HepG2 (cell line): Measurements from ENCODE around the gene SMTNL1. TPM values are rescaled to one million over a fixed set of nuclear protein-coding genes. Genes with fewer than 3 reads are reported as not detected.

Source experiments
- ASH2L ChIP-seq: fragments of 300-600, 200-600 bp; sonication (generic); IDR thresholded peaks from 2 replicates; pipeline ENCODE4 v1.7.0; 2017; ENCODE audit warnings: low read depth, mild to moderate bottlenecking, moderate library complexity, mixed read lengths, low read length; ENCODE audit not compliant: insufficient read length
- ATF5 ChIP-seq: sonication (generic); formaldehyde crosslinking; IDR thresholded peaks from 2 replicates; pipeline ENCODE4 v1.4.0; 2020; ENCODE audit warnings: mild to moderate bottlenecking, low read depth, missing genetic modification reagents
- CENPX ChIP-seq: sonication (generic); formaldehyde crosslinking; IDR thresholded peaks from 2 replicates; pipeline ENCODE4 v1.9.0; 2021; ENCODE audit warnings: mild to moderate bottlenecking, missing genetic modification reagents, moderate library complexity
- CREM ChIP-seq, 2 experiments: sonication (generic) in 1 of 2; formaldehyde crosslinking in 1 of 2; IDR thresholded peaks; 2 replicates each; pipeline versions ENCODE4 v1.4.0 to v1.6.1; 2016 to 2020; ENCODE audit warnings: antibody characterized with exemption in 1 of 2, mild to moderate bottlenecking in 1 of 2, missing genetic modification reagents in 1 of 2
- JUN ChIP-seq: sonication (generic); formaldehyde crosslinking; IDR thresholded peaks from 2 replicates; pipeline ENCODE4 v1.4.0; 2020; ENCODE audit warnings: mild to moderate bottlenecking, missing genetic modification reagents
- MAFK ChIP-seq, 2 experiments: IDR thresholded peaks in 1 of 2; conservative IDR thresholded peaks in 1 of 2; 2 replicates each; pipeline ENCODE4 v1.6.1; 2011; ENCODE audit warnings: improper control_type of control experiment in 2 of 2, low read length in 2 of 2
- MEIS1 ChIP-seq: sonication (generic); formaldehyde crosslinking; IDR thresholded peaks from 2 replicates; pipeline ENCODE4 v1.9.0; 2021; ENCODE audit warnings: mild to moderate bottlenecking, missing genetic modification reagents, moderate library complexity, borderline replicate concordance
- MTA1 ChIP-seq: sonication (generic); formaldehyde crosslinking; IDR thresholded peaks from 2 replicates; pipeline ENCODE4 v1.4.0; 2020; ENCODE audit warnings: missing genetic modification reagents, mild to moderate bottlenecking, borderline replicate concordance
- NFE2L2 ChIP-seq: fragments of 150-350 bp; IDR thresholded peaks from 2 replicates; pipeline ENCODE4 v1.6.1; 2014; ENCODE audit warnings: low read length
- PHF20 ChIP-seq: sonication (generic); formaldehyde crosslinking; IDR thresholded peaks from 2 replicates; pipeline ENCODE4 v1.5.0; 2020; ENCODE audit warnings: mild to moderate bottlenecking, missing genetic modification reagents
- SMAD9 ChIP-seq: sonication (generic); formaldehyde crosslinking; IDR thresholded peaks from 2 replicates; pipeline ENCODE4 v1.5.1; 2020; ENCODE audit warnings: mild to moderate bottlenecking, missing genetic modification reagents
- TEAD2 ChIP-seq: sonication (generic); formaldehyde crosslinking; IDR thresholded peaks from 2 replicates; pipeline ENCODE4 v1.9.0; 2021; ENCODE audit warnings: missing genetic modification reagents
- TFDP2 ChIP-seq: sonication (generic); formaldehyde crosslinking; IDR thresholded peaks from 2 replicates; pipeline ENCODE4 v1.4.0; 2020; ENCODE audit warnings: missing genetic modification reagents
- ZBTB43 ChIP-seq: sonication (generic); formaldehyde crosslinking; conservative IDR thresholded peaks from 2 replicates; pipeline ENCODE4 v1.4.0; 2020; ENCODE audit warnings: missing genetic modification reagents
- ZBTB7B ChIP-seq: sonication (generic); formaldehyde crosslinking; IDR thresholded peaks from 2 replicates; pipeline ENCODE4 v1.4.0; 2020; ENCODE audit warnings: missing genetic modification reagents
- ZKSCAN5 ChIP-seq: sonication (generic); formaldehyde crosslinking; IDR thresholded peaks from 2 replicates; pipeline ENCODE4 v1.5.1; 2020; ENCODE audit warnings: mild to moderate bottlenecking, missing genetic modification reagents
- ZNF251 ChIP-seq: sonication (generic); formaldehyde crosslinking; IDR thresholded peaks from 2 replicates; pipeline ENCODE4 v1.9.0; 2021; ENCODE audit warnings: mild to moderate bottlenecking, missing genetic modification reagents
- ZNF256 ChIP-seq: sonication (generic); formaldehyde crosslinking; conservative IDR thresholded peaks from 2 replicates; pipeline ENCODE4 v1.4.0; 2020; ENCODE audit warnings: missing genetic modification reagents
- ZNF331 ChIP-seq: sonication (generic); formaldehyde crosslinking; IDR thresholded peaks from 2 replicates; pipeline ENCODE4 v1.4.0; 2020; ENCODE audit warnings: missing genetic modification reagents
- ZNF549 ChIP-seq: sonication (generic); formaldehyde crosslinking; IDR thresholded peaks from 2 replicates; pipeline ENCODE4 v1.5.0; 2020; ENCODE audit warnings: missing genetic modification reagents
- ZNF562 ChIP-seq: sonication (generic); formaldehyde crosslinking; IDR thresholded peaks from 2 replicates; pipeline ENCODE4 v1.8.0; 2022; ENCODE audit warnings: missing genetic modification reagents, borderline replicate concordance
- ZNF563 ChIP-seq: sonication (generic); formaldehyde crosslinking; IDR thresholded peaks from 2 replicates; pipeline ENCODE4 v1.8.0; 2022; ENCODE audit warnings: mild to moderate bottlenecking, moderate library complexity, missing genetic modification reagents
- ZNF598 ChIP-seq: sonication (generic); formaldehyde crosslinking; IDR thresholded peaks from 2 replicates; pipeline ENCODE4 v1.5.1; 2020; ENCODE audit warnings: mild to moderate bottlenecking, missing genetic modification reagents, borderline replicate concordance
- ZNF619 ChIP-seq: sonication (generic); formaldehyde crosslinking; IDR thresholded peaks from 2 replicates; pipeline ENCODE4 v1.4.0; 2020; ENCODE audit warnings: mild to moderate bottlenecking, missing genetic modification reagents
- ZNF652 ChIP-seq: IDR thresholded peaks from 2 replicates; pipeline ENCODE4 v1.6.1; 2016; ENCODE audit warnings: low read depth, borderline replicate concordance
- ZNF660 ChIP-seq: sonication (generic); formaldehyde crosslinking; IDR thresholded peaks from 2 replicates; pipeline ENCODE4 v1.5.1; 2020; ENCODE audit warnings: mild to moderate bottlenecking, low read depth, missing genetic modification reagents, borderline replicate concordance
- polyA plus RNA-seq, 8 experiments: library from polyadenylated mRNA; depleted of rRNA in 3 of 8; stranded (reverse) in 7 of 8; unstranded in 1 of 8; fragments of >200 nt; fragmentation: Illumina TruSeq in 4 of 8; extraction: Trizol in 4 of 8; gene quantifications; 2 replicates each; pipeline versions ENCODE4 v1.2.1 to v1.2.3, GENCODE V29; 2011 to 2016; ENCODE audit warnings: low read depth in 4 of 8, missing spikeins in 1 of 8, mixed read lengths in 1 of 8; ENCODE audit not compliant: insufficient read depth in 1 of 8
- total RNA-seq, 5 experiments: library from RNA; depleted of rRNA; stranded (reverse); fragments of >200 nt; fragmentation: Illumina TruSeq; extraction: Trizol; gene quantifications; 2 replicates each; pipeline ENCODE4 v1.2.3, GENCODE V29; 2016; ENCODE audit warnings: low read depth in 1 of 5
- TF ChIP-seq, protein P1 (sequence below): sonication (generic); formaldehyde crosslinking; IDR thresholded peaks from 2 replicates; pipeline ENCODE4 v1.5.0; 2020; ENCODE audit warnings: mild to moderate bottlenecking, missing genetic modification reagents

Gene SMTNL1
- total and polyA plus RNA-seq, 2 of the 13 experiments (the other 11 are each of a cell fraction or from before 2014, with no cell fraction given): 0.04 TPM; not detected in 1

GRCh38 chr11:57502870-57503269 is 34.5 kb upstream of the SMTNL1 start (continued):
- TF ChIP-seq ZBTB43 (0 out of 2 replicates have a peak, but pooled peaks have one; percentile 39), ATF5 (CRISPR knock-in tag) (no peak), ZNF563 (CRISPR knock-in tag) (no peak), MTA1 (0 out of 2 replicates have a peak, but pooled peaks have one; percentile 18), CENPX (CRISPR knock-in tag) (no peak), TEAD2 (CRISPR knock-in tag) (no peak), SMAD9 (CRISPR knock-in tag) (no peak), PHF20 (CRISPR knock-in tag) (no peak), ZBTB7B (CRISPR knock-in tag) (peak; percentile 72; the same call in 1 of the 2 replicates), CREM (IDR thresholded peaks at IDR 0.05) (peak; percentile 65; the same call in 1 of the 2 replicates), CREM (CRISPR knock-in tag; IDR thresholded peaks at IDR 0.05) (no peak), ZNF256 (CRISPR knock-in tag) (no peak), ZKSCAN5 (no peak), ZNF331 (CRISPR knock-in tag) (0 out of 2 replicates have a peak, but pooled peaks have one; percentile 31), NFE2L2 (no peak), MEIS1 (CRISPR knock-in tag) (no peak), ZNF251 (CRISPR knock-in tag) (no peak), MAFK (conservative IDR thresholded peaks at IDR 0.05 in 1 of 2, IDR thresholded peaks at IDR 0.05 in 1 of 2; ENCODE audit: low read length in 2 of 2) (no peak), ZNF562 (no peak), ZNF549 (CRISPR knock-in tag) (no peak), ZNF652 (CRISPR knock-in tag) (0 out of 2 replicates have a peak, but pooled peaks have one; percentile 30), ASH2L (no peak), JUN (CRISPR knock-in tag) (no peak), TFDP2 (no peak), ZNF598 (CRISPR knock-in tag) (no peak), ZNF660 (CRISPR knock-in tag) (no peak), ZNF619 (no peak)
- TF ChIP-seq, protein P1, sequence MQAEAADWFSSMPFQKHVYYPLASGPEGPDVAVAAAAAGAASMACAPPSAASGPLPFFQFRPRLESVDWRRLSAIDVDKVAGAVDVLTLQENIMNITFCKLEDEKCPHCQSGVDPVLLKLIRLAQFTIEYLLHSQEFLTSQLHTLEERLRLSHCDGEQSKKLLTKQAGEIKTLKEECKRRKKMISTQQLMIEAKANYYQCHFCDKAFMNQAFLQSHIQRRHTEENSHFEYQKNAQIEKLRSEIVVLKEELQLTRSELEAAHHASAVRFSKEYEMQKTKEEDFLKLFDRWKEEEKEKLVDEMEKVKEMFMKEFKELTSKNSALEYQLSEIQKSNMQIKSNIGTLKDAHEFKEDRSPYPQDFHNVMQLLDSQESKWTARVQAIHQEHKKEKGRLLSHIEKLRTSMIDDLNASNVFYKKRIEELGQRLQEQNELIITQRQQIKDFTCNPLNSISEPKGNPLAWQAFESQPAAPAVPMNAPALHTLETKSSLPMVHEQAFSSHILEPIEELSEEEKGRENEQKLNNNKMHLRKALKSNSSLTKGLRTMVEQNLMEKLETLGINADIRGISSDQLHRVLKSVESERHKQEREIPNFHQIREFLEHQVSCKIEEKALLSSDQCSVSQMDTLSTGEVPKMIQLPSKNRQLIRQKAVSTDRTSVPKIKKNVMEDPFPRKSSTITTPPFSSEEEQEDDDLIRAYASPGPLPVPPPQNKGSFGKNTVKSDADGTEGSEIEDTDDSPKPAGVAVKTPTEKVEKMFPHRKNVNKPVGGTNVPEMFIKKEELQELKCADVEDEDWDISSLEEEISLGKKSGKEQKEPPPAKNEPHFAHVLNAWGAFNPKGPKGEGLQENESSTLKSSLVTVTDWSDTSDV (CRISPR knock-in tag): no peak
